CD4-positive, alpha-beta T cell treated with Interleukin-12 subunit alpha and Interleukin-12 subunit beta, for 1 hour (primary cell): Measurements from ENCODE around the gene SYNC.

Source experiments
- DNase-seq: peaks from one replicate; pipeline ENCODE4 v3.0.0-alpha.2; 2020

Gene SYNC

GRCh38 chr1:32702599-32703478, at the start of gene SYNC:
Gene SYNC, minus strand, starts transcription at chr1:32702770. Its CDS starts 110 bp downstream, at chr1:32702660.
- no peak for DNase-seq

DNA sequence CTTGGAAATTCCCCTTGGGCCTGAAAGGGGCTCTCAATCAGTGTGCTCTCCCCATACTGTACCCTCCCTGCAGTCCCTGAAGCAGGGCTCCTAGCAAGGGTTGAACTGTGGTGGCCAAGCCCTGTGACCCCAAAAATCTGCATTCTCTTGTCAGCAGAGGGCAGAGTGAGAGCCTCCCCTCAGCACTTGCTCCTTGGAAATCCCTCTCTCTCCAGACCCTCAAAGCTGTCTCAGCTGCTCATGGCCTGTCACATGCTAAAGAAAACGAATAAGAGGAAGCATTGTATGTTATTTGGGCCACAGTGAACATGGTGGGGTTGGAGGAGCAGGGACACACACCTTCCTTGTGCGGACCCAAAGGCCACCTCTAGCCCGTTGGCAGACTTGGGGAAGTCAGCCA, 47.2 kb upstream of the SYNC start:
- no peak for DNase-seq

- no peak for DNase-seq
These were observed 46.8 kb upstream of the SYNC start for GRCh38 chr1:32749332-32749731.

- no peak for DNase-seq
These were observed 46.4 kb upstream of the SYNC start for GRCh38 chr1:32748926-32749325.

GRCh38 chr1:32748348-32748747, 45.8 kb upstream of the SYNC start:
- no peak for DNase-seq

GRCh38 chr1:32746130-32746529, 43.6 kb upstream of the SYNC start:
- DNase-seq, result no peak

- DNase-seq, result no peak
These were observed 41.5 kb upstream of the SYNC start for GRCh38 chr1:32744071-32744425.

DNA sequence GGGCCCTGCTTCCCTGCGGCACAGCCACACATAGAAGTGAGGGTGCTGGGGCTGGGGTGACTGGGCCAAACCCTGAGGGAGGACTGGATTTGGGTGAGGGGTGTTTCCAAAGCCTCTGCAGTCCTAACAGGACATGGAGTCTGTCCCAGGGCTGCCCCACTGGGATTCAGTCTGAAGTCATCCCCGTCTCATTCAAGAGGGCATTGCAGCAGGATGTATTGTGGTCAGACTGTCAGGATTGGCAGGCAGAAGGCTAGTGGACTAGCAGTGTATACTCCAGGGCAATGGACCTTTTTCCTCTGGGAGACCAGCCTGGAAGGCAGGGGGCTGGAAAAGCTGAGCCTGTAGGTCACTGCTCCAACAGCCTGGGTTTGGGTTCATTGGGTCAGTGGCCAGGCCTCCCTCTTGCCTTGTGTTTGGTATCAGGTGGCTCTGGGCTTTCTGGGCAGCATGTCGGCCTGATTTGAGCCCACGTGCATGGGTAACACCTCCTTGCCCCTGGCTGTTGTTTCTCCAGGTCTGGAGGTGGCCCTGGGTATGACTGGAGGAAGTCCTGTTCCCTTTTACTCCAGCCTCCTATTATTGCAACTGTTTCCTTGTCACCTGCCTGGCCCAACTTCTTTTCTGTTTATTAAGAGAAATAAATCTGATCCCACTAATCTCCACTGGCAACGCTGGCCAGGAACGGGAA, 41.0 kb upstream of the SYNC start:
- no peak for DNase-seq

GRCh38 chr1:32742956-32743355, 40.4 kb upstream of the SYNC start:
- DNase-seq, result no peak

- no peak for DNase-seq
These were observed 39.8 kb upstream of the SYNC start for GRCh38 chr1:32742199-32742947.

DNA sequence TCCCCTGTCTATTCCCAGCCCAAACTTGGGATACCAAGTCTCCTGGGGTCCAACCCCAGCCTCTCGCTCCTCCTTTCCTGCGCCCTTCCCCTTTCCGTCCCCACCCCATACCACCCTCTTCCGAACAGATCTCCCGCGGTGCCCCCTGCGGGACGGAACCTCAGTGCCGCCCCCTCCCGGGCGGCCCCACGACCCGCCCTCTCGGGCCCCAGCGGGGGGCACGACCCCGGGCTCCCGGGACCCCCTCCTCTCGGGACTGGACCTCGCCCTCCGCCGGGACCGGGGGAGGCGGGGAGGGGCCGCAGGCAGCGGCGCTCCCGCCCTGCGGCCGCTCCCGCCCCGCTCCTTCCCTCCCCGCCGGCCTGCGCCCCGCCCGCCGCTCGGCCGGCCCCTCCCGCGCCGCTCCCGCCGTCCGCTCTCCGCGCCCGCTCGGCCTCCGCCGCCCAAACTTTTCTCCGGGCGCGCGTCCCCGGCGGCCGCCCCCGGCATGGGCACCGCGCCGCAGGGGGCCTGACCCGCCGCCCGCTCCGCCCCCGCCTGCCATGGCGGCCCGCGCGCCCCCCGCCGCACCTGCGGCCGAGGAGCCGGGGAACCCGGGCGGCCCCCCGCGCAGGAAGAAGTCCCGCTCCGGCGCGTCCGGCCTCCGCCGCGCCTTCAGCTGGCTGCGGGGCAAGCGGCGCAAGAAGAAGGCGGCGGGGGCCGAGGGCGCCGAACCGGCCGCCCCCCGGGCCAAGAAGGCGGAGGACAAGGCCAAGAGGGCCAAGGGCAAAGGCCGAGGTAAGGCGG, 39.0 kb upstream of the SYNC start:
- DNase-seq, result no peak

GRCh38 chr1:32741059-32741412, 38.5 kb upstream of the SYNC start:
- DNase-seq, result no peak

DNA sequence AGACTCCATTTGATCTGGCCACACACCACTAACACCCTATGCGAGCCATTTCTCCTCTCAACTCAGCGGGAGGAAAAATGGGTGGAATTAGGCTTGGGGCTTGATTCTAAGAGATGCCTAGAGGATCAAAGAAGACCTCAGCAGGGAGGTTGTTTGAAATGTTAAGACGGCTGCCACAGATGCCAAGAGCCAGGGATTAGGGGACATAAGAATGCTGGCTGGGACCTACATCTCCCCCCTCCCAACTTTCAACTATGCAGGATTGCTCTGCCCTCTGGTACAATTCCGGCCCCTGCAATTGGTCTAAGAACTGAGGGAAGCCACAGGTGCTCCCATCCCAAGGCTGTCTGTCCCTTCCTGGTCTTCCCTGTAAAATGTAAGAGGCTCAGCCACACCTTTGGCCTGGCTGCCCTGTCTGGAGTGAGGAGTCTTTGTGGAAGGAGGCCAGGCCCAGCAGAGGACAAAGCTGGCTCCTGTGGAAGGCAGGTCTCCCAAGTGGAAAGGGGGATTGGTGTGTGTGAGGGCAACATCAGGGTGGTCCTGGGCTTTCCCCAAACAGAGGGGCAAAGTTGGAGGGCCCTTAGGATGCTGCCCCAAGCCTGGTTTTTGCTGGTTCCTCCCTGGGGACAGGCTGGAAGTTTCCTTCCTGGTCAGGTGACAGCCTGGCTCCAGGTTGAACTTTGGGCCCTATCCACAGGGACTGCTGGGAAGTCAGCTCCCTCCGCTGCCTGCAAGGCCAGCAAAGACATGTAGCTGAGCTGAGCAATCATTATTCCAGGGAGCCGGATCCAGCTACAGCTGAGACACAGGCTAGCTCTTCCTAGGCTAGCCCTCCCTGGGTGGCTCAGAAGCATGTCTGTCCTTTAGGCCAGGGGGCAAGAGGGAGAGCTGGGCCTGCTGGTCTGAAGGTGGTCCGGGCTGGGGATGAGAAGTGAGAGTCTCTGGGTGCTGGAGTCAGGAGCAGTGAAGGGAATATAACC, 34.5 kb upstream of the SYNC start:
- no peak for DNase-seq

DNA sequence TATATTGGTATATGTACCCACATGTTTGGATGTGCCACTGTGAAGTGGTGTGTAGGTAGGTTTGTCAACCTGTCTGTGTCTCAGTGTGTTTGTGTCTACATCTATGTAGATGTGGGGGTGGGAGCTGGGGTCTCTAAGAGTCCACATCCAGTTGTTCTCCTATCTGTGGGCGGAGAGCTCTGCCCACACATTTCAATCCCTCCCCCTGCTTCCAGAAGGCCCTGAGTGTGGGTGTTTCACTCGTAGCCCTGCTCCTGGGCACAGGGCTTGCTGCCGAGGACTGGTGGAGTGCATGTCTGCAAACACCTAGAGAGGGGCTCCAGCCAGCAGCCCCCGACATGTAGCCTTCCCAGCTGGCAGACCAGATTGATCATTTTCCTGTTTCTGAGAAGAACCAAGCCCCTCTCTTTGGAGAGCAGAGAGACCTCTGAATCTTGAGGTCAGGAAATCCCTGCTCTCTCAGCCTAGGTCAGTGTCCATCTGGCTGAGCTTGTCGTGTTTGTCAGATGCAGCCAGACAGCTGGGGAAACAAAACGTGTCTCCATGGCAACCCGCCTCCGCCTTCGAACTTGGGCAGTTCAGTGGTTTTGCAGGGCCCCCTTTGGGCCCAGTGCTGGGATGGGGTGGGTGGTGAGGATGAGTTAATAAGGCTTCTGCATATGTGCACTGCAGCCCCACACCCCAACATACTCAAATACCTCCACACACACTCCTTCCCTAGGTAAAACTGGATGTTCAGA, 31.2 kb upstream of the SYNC start:
- no peak for DNase-seq

GRCh38 chr1:32729254-32730046, 26.9 kb upstream of the SYNC start:
- DNase-seq, result no peak

- DNase-seq, result no peak
These were observed 26.0 kb upstream of the SYNC start for GRCh38 chr1:32728413-32729077.

DNA sequence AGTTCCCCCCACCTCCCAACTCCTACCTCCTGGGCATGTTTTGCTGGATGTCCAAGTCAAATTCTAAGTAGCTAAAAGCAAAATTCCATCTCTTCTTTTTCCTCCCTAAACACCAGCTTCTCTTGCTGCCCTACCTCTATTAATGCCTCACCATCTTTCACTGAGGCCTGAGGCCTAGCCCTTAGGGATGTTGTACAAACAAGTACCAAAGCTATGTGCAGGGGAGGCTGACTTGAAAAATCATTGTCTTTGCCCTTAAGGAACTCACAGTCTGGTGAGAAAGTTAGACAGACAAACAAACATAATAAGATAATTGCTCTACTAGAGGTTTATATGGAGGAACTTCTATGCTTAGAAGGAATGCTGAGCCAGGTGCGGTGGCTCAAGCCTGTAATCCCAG, 25.3 kb upstream of the SYNC start:
- no peak for DNase-seq

DNA sequence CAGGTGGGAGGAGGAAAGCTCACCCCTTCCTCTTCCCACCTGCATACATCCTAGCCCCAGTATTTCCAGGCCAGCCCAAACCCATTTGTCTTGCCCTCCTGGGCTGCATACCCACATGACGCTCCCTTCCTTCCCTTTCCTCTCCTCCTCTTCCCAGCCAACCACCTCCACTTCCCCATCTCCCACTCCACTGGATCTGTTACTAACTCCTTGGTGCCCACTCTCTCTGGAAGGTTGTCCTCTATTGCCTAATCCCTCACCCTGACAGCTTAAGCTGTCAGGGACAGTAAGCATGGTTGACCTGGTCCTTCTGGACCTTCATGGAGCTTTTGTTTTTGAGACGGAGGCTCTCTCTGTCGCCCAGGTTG, 23.0 kb upstream of the SYNC start:
- no peak for DNase-seq
